ENCODE data around the gene ETS1. TPM values are rescaled to one million over a fixed set of nuclear protein-coding genes. Genes with fewer than 3 reads are reported as not detected.
A peak's percentile ranks its signal among the peaks of the same experiment; 100 is the strongest.

Gene ETS1
- total RNA-seq, 1 experiment from 2014 or later: 135 TPM

- no peak for DNase-seq
- Histone ChIP-seq H4K20me1 (ENCODE audit: insufficient read depth, low read depth, low read length) (peaks cover 34% of the 10 kb centered on the region), H3K4me3 (ENCODE audit: low read length) (peak overlapping the region; percentile 55), H3K36me3 (ENCODE audit: insufficient read depth, low read length) (peaks cover 6% of the 10 kb centered on the region; the same call in 1 of the 2 replicates), H3K27me3 (ENCODE audit: low read length) (no peaks in the 10 kb centered on the region), H3K9me3 (ENCODE audit: low read length) (no peaks in the 10 kb centered on the region), H3K79me2 (ENCODE audit: low read length) (peaks cover 100% of the 10 kb centered on the region), H2AFZ (ENCODE audit: low read length) (no peak overlapping the region), H3K4me2 (ENCODE audit: low read depth, low read length, poor library complexity, severe bottlenecking) (peak overlapping the region; percentile 60), H3K4me1 (ENCODE audit: low read length) (peaks cover 100% of the 10 kb centered on the region), H3K27ac (ENCODE audit: low read length) (peak overlapping the region; percentile 93), H3K9ac (ENCODE audit: low read length) (peak overlapping the region; percentile 55), H3K9me2 (replicated peaks; ENCODE audit: insufficient read depth, low read length) (no peaks in the 10 kb centered on the region)
Measured at GRCh38 chr11:128497776-128498095, 89.6 kb downstream of the ETS1 start.

- peak; percentile 83 for DNase-seq
- peaks cover 100% of the 10 kb centered on the region for H3K79me2 ChIP-seq (ENCODE audit: low read length)
- peak overlapping the region; percentile 55 for H3K9ac ChIP-seq (ENCODE audit: low read length)
- H3K9me2 ChIP-seq (replicated peaks; ENCODE audit: insufficient read depth, low read length): no peaks in the 10 kb centered on the region
- H4K20me1 ChIP-seq (ENCODE audit: insufficient read depth, low read depth, low read length): peaks cover 29% of the 10 kb centered on the region
- H3K27ac ChIP-seq (ENCODE audit: low read length): peak overlapping the region; percentile 93
- peaks cover 9% of the 10 kb centered on the region; the same call in 1 of the 2 replicates for H3K36me3 ChIP-seq (ENCODE audit: insufficient read depth, low read length)
- peak overlapping the region; percentile 55 for H3K4me3 ChIP-seq (ENCODE audit: low read length)
- peak overlapping the region; percentile 60 for H3K4me2 ChIP-seq (ENCODE audit: low read depth, low read length, poor library complexity, severe bottlenecking)
- H2AFZ ChIP-seq (ENCODE audit: low read length): no peak overlapping the region
- no peaks in the 10 kb centered on the region for H3K27me3 ChIP-seq (ENCODE audit: low read length)
- peaks cover 100% of the 10 kb centered on the region for H3K4me1 ChIP-seq (ENCODE audit: low read length)
- H3K9me3 ChIP-seq (ENCODE audit: low read length): no peaks in the 10 kb centered on the region
Measured at GRCh38 chr11:128497061-128497775, 90.1 kb downstream of the ETS1 start.

GRCh38 chr11:128496692-128497060, 90.7 kb downstream of the ETS1 start:
- H2AFZ ChIP-seq (ENCODE audit: low read length): no peak overlapping the region
- no peaks in the 10 kb centered on the region for H3K9me2 ChIP-seq (replicated peaks; ENCODE audit: insufficient read depth, low read length)
- peaks cover 100% of the 10 kb centered on the region for H3K79me2 ChIP-seq (ENCODE audit: low read length)
- H3K9me3 ChIP-seq (ENCODE audit: low read length): no peaks in the 10 kb centered on the region
- peaks cover 100% of the 10 kb centered on the region for H3K4me1 ChIP-seq (ENCODE audit: low read length)
- peak overlapping the region; percentile 93 for H3K27ac ChIP-seq (ENCODE audit: low read length)
- peak overlapping the region; percentile 55 for H3K4me3 ChIP-seq (ENCODE audit: low read length)
- H3K9ac ChIP-seq (ENCODE audit: low read length): peak overlapping the region; percentile 55
- no peaks in the 10 kb centered on the region for H3K27me3 ChIP-seq (ENCODE audit: low read length)
- peaks cover 15% of the 10 kb centered on the region for H3K36me3 ChIP-seq (ENCODE audit: insufficient read depth, low read length)
- DNase-seq: no peak
- peak overlapping the region; percentile 60 for H3K4me2 ChIP-seq (ENCODE audit: low read depth, low read length, poor library complexity, severe bottlenecking)
- H4K20me1 ChIP-seq (ENCODE audit: insufficient read depth, low read depth, low read length): peaks cover 24% of the 10 kb centered on the region; the same call in 1 of the 2 replicates

- Histone ChIP-seq H3K9ac (ENCODE audit: low read length) (peak overlapping the region; percentile 55), H3K9me3 (ENCODE audit: low read length) (no peaks in the 10 kb centered on the region), H4K20me1 (ENCODE audit: insufficient read depth, low read depth, low read length) (peaks cover 23% of the 10 kb centered on the region; the same call in 1 of the 2 replicates), H3K9me2 (replicated peaks; ENCODE audit: insufficient read depth, low read length) (no peaks in the 10 kb centered on the region), H3K36me3 (ENCODE audit: insufficient read depth, low read length) (peaks cover 18% of the 10 kb centered on the region), H3K4me2 (ENCODE audit: low read depth, low read length, poor library complexity, severe bottlenecking) (peak overlapping the region; percentile 60), H3K27ac (ENCODE audit: low read length) (peak overlapping the region; percentile 93), H3K79me2 (ENCODE audit: low read length) (peaks cover 100% of the 10 kb centered on the region), H3K4me3 (ENCODE audit: low read length) (peak overlapping the region; percentile 55), H3K4me1 (ENCODE audit: low read length) (peaks cover 100% of the 10 kb centered on the region), H2AFZ (ENCODE audit: low read length) (no peak overlapping the region), H3K27me3 (ENCODE audit: low read length) (no peaks in the 10 kb centered on the region)
- DNase-seq: no peak
Measured at GRCh38 chr11:128496249-128496648, 91.1 kb downstream of the ETS1 start.

- H3K27ac ChIP-seq (ENCODE audit: low read length): peak overlapping the region; percentile 93
Measured at GRCh38 chr11:128494418-128495332, 92.7 kb downstream of the ETS1 start.

GRCh38 chr11:128493570-128493965, 93.8 kb downstream of the ETS1 start:
- H2AFZ ChIP-seq (ENCODE audit: low read length): no peak overlapping the region
- no peak overlapping the region for H3K4me3 ChIP-seq (ENCODE audit: low read length)
- peaks cover 14% of the 10 kb centered on the region; the same call in 1 of the 2 replicates for H4K20me1 ChIP-seq (ENCODE audit: insufficient read depth, low read depth, low read length)
- H3K4me2 ChIP-seq (ENCODE audit: low read depth, low read length, poor library complexity, severe bottlenecking): peak overlapping the region; percentile 30
- H3K79me2 ChIP-seq (ENCODE audit: low read length): peaks cover 95% of the 10 kb centered on the region
- peaks cover 94% of the 10 kb centered on the region for H3K4me1 ChIP-seq (ENCODE audit: low read length)
- no peaks in the 10 kb centered on the region for H3K9me2 ChIP-seq (replicated peaks; ENCODE audit: insufficient read depth, low read length)
- no peak for DNase-seq
- H3K27ac ChIP-seq (ENCODE audit: low read length): peak overlapping the region; percentile 93
- no peaks in the 10 kb centered on the region for H3K9me3 ChIP-seq (ENCODE audit: low read length)
- H3K36me3 ChIP-seq (ENCODE audit: insufficient read depth, low read length): peaks cover 34% of the 10 kb centered on the region
- no peak overlapping the region for H3K9ac ChIP-seq (ENCODE audit: low read length)
- H3K27me3 ChIP-seq (ENCODE audit: low read length): no peaks in the 10 kb centered on the region

More at GRCh38 chr11:128494418-128495332, 92.7 kb downstream of the ETS1 start:
- peaks cover 26% of the 10 kb centered on the region for H3K36me3 ChIP-seq (ENCODE audit: insufficient read depth, low read length)
- H3K9ac ChIP-seq (ENCODE audit: low read length): no peak overlapping the region
- peaks cover 97% of the 10 kb centered on the region for H3K79me2 ChIP-seq (ENCODE audit: low read length)
- no peak overlapping the region for H2AFZ ChIP-seq (ENCODE audit: low read length)
- peak overlapping the region; percentile 60 for H3K4me2 ChIP-seq (ENCODE audit: low read depth, low read length, poor library complexity, severe bottlenecking)
- H3K4me3 ChIP-seq (ENCODE audit: low read length): no peak overlapping the region
- H3K9me3 ChIP-seq (ENCODE audit: low read length): no peaks in the 10 kb centered on the region
- peaks cover 19% of the 10 kb centered on the region; the same call in 1 of the 2 replicates for H4K20me1 ChIP-seq (ENCODE audit: insufficient read depth, low read depth, low read length)
- peaks cover 94% of the 10 kb centered on the region for H3K4me1 ChIP-seq (ENCODE audit: low read length)
- H3K27me3 ChIP-seq (ENCODE audit: low read length): no peaks in the 10 kb centered on the region
- no peaks in the 10 kb centered on the region for H3K9me2 ChIP-seq (replicated peaks; ENCODE audit: insufficient read depth, low read length)
- DNase-seq: no peak

- Histone ChIP-seq H3K4me1 (ENCODE audit: low read length) (peaks cover 94% of the 10 kb centered on the region), H2AFZ (ENCODE audit: low read length) (no peak overlapping the region), H3K27me3 (ENCODE audit: low read length) (no peaks in the 10 kb centered on the region), H3K9me3 (ENCODE audit: low read length) (no peaks in the 10 kb centered on the region), H3K4me2 (ENCODE audit: low read depth, low read length, poor library complexity, severe bottlenecking) (peak overlapping the region; percentile 30), H3K9ac (ENCODE audit: low read length) (no peak overlapping the region), H3K9me2 (replicated peaks; ENCODE audit: insufficient read depth, low read length) (no peaks in the 10 kb centered on the region), H3K79me2 (ENCODE audit: low read length) (peaks cover 90% of the 10 kb centered on the region), H3K27ac (ENCODE audit: low read length) (peak overlapping the region; percentile 93), H3K4me3 (ENCODE audit: low read length) (no peak overlapping the region), H4K20me1 (ENCODE audit: insufficient read depth, low read depth, low read length) (peaks cover 12% of the 10 kb centered on the region; the same call in 1 of the 2 replicates), H3K36me3 (ENCODE audit: insufficient read depth, low read length) (peaks cover 36% of the 10 kb centered on the region)
- DNase-seq: no peak
Measured at GRCh38 chr11:128492903-128493569, 94.3 kb downstream of the ETS1 start.
